Testis (tissue), 3 donors: ENCODE data around the gene INHBB. TPM values are rescaled to one million over a fixed set of nuclear protein-coding genes. Genes with fewer than 3 reads are reported as not detected.

Experiments
- DNase-seq: peaks from one replicate; pipeline ENCODE4 v3.0.0-alpha.2; 2019
- H3K27ac ChIP-seq, 2 donors: fragments of 200-600 bp; sonication (generic); one replicate each; pipeline ENCODE4 v1.5.1; 2019
- H3K27me3 ChIP-seq: fragments of 200-600 bp; sonication (generic); one replicate; pipeline ENCODE4 v1.5.1; 2019
- H3K36me3 ChIP-seq: fragments of 200-600 bp; sonication (generic); one replicate; pipeline ENCODE4 v1.5.1; 2017; ENCODE audit warnings: low read depth; ENCODE audit errors: missing control alignments
- H3K4me1 ChIP-seq: fragments of 200-600 bp; sonication (generic); one replicate; pipeline ENCODE4 v1.5.1; 2019
- H3K4me3 ChIP-seq, 2 donors: fragments of 200-600 bp; sonication (generic); one replicate each; pipeline ENCODE4 v1.5.1; 2017 to 2019
- H3K9me3 ChIP-seq: fragments of 200-600 bp; sonication (generic); one replicate; pipeline ENCODE4 v1.5.1; 2017
- POLR2A ChIP-seq: fragments of 450-650 bp; IDR thresholded peaks from one replicate; pipeline ENCODE4 v1.6.1; 2017; ENCODE audit warnings: antibody characterized with exemption, mild to moderate bottlenecking, moderate library complexity
- WGBS, 2 donors: methylation state at CpG; one replicate each; pipeline ENCODE4 v1.1.5; 2018; 5-methylcytosine and 5-hydroxymethylcytosine counted together
- intact Hi-C: fragments of 100-400 bp; cut with DNase I; formaldehyde crosslinking; loops from one replicate; pipeline ENCODE4 v1.15.1; 2023; ENCODE audit warnings: low total_unique reads
- polyA plus RNA-seq: library from polyadenylated mRNA; stranded (reverse); fragments of 350-450 nt; fragmentation: Illumina TruSeq; extraction: RNeasy Lipid Tissue Mini Kit (QIAGEN cat#74804); gene quantifications from one replicate; pipeline ENCODE4 v1.2.3, GENCODE V29; 2014; ENCODE audit warnings: low read depth, low replicate concordance; ENCODE audit not compliant: insufficient read depth
- total RNA-seq, 2 donors: library from RNA; depleted of rRNA; stranded (reverse); fragments of >200 nt; gene quantifications; one replicate each; pipeline ENCODE4 v1.2.3, GENCODE V29; 2016
- TF ChIP-seq, protein P1 (sequence below), 3 experiments: fragments of 450-650 bp in 2 of 3; fragments of 200-600 bp in 1 of 3; sonication (generic) in 1 of 3; IDR thresholded peaks; one replicate each; pipeline ENCODE4 v1.5.1; 2016 to 2019; ENCODE audit warnings: antibody characterized with exemption in 3 of 3, mild to moderate bottlenecking in 2 of 3, moderate library complexity in 1 of 3

INHBB gene
- total and polyA plus RNA-seq, 3 donors from 2014 or later, result 46.1 to 123 (median 55.4) TPM

DNA sequence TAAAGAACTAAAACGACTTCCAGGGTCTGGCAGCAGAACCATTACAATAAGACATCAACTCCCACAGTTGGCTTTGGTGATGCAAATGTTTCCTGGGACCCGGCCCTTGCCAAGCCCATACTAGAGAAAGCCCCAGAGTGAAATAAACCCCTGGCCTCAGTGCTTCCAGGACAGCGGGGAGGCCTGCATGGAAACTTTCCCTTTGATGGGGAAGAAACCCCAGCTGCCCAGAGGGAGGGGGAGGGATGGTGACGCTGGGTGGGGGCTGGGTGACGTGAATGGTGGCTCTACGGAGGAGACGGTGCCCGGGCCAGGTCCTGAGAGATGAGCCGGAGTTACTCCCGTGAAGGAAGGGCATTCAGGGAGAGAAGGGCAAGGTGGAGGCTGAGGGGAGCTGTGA lies 27.5 kb downstream of the INHBB start:
- Histone ChIP-seq H3K27me3 (no peaks in the 10 kb centered on the region), H3K27ac (no peak overlapping the region), H3K4me1 (no peaks in the 10 kb centered on the region), H3K9me3 (no peaks in the 10 kb centered on the region), H3K36me3 (no peaks in the 10 kb centered on the region), H3K4me3 (no peak overlapping the region)
- DNase-seq, result no peak
- TF ChIP-seq, protein P1, sequence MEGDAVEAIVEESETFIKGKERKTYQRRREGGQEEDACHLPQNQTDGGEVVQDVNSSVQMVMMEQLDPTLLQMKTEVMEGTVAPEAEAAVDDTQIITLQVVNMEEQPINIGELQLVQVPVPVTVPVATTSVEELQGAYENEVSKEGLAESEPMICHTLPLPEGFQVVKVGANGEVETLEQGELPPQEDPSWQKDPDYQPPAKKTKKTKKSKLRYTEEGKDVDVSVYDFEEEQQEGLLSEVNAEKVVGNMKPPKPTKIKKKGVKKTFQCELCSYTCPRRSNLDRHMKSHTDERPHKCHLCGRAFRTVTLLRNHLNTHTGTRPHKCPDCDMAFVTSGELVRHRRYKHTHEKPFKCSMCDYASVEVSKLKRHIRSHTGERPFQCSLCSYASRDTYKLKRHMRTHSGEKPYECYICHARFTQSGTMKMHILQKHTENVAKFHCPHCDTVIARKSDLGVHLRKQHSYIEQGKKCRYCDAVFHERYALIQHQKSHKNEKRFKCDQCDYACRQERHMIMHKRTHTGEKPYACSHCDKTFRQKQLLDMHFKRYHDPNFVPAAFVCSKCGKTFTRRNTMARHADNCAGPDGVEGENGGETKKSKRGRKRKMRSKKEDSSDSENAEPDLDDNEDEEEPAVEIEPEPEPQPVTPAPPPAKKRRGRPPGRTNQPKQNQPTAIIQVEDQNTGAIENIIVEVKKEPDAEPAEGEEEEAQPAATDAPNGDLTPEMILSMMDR (IDR thresholded peaks at IDR 0.05), result no peak
- no peak for TF ChIP-seq POLR2A
- 49 to 72% methylated on average over 10 of the region's 10 CpGs for WGBS, 2 donors
- intact Hi-C loops, result no loop called here

DNA sequence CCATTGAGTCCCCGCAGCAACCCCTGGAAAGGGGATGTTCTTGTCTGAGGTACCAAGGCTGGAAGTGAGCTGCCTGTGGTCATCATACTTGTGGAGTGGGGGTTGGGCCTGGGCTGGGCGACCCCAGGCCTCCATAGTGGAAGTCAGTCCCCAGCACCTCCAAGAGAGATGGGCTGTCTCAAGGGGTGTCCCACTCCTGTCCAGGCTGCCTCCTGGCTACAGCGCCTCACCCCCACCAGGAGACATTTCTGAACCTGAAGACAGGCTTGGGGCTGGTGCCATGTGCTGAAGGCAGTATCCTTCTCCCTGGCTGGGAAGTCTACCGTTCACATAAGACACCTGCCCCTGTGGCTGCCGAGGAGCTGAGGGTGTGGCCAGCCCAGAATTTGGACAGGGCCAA lies 28.9 kb downstream of the INHBB start:
- intact Hi-C loops, result no loop called here
- no peaks in the 10 kb centered on the region for H3K36me3 ChIP-seq
- 88% methylated on average over 5 of the region's 5 CpGs; no CpG with 5 or more reads in 1 of the 2 donors for WGBS, 2 donors
- H3K9me3 ChIP-seq, result no peaks in the 10 kb centered on the region
- no peaks in the 10 kb centered on the region for H3K27me3 ChIP-seq
- DNase-seq, result no peak
- TF ChIP-seq, protein P1 (IDR thresholded peaks at IDR 0.05), result no peak
- no peak for TF ChIP-seq POLR2A
- H3K27ac ChIP-seq, result no peak overlapping the region
- H3K4me1 ChIP-seq, result no peaks in the 10 kb centered on the region
- no peak overlapping the region for H3K4me3 ChIP-seq

DNA sequence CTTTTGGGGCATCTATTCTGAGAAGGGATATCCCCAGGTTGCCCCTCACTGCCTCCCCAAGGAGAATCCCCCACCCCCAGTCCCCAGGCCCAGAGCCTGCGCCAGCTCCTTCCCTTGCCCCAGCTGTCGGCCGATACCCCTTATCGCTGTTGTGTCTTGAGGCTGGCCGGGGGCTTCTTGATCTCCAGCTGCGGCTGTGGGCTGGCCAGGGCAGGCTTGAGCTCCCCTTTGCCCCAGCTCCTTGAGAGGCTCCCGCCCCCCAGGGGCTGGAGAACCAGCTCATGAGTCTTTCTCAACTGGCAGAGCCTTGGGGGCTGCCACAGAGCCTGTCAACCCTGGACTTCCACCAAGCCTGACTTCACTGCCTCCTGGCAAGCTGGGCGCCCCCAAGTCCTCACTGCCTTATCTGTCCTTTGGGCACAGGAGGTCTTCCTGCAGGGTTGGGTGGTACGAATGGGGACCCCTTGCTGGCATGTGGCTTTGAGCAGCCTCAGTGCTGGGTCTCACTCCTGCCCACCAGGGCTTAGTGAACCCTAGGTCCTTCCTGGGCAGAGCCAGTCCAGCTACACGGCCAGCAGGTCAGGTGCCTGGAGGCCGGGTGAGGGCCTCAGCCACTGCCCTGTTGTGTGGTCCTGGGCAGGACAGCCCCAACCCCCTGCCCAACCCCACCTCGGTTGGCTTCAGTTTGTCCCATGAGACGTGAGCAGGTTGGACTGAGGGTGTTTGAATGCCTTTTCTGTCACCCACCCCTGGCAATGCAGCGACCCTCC lies 29.5 kb downstream of the INHBB start:
- Histone ChIP-seq H3K27me3 (no peaks in the 10 kb centered on the region), H3K27ac (no peak overlapping the region), H3K9me3 (no peaks in the 10 kb centered on the region), H3K36me3 (no peaks in the 10 kb centered on the region), H3K4me1 (no peaks in the 10 kb centered on the region), H3K4me3 (no peak overlapping the region)
- 83% methylated on average over 13 of the region's 14 CpGs; no CpG with 5 or more reads in 1 of the 2 donors for WGBS, 2 donors
- TF ChIP-seq, protein P1 (IDR thresholded peaks at IDR 0.05), result no peak
- TF ChIP-seq POLR2A, result no peak
- intact Hi-C loops, result no loop called here
- DNase-seq, result no peak

DNA sequence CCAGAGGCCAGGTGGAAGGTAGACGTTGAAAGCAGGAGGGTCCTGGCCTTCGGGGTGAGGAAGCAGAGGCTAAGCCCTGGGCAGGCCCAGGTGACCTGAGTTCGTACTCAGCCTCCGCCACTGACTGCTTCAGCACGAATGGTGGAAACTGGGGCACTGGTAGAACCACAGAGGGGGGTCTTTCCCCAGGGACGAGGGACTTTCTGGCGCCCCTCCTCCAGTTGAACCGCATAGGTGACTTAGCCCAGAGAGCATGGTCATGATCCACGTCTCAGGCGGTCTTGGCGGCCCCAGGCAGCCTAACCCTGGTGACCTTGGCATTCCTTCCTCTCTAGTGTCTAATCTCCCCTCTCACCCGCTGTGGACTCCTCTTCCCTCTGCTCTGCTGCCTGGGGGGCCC lies 30.2 kb downstream of the INHBB start:
- 69 to 79% methylated on average over 11 to 12 of the region's 12 CpGs for WGBS, 2 donors
- no peak for DNase-seq
- intact Hi-C loops, result no loop called here
- H3K4me3 ChIP-seq, result no peak overlapping the region
- no peaks in the 10 kb centered on the region for H3K36me3 ChIP-seq
- no peaks in the 10 kb centered on the region for H3K4me1 ChIP-seq
- no peaks in the 10 kb centered on the region for H3K27me3 ChIP-seq
- no peak overlapping the region for H3K27ac ChIP-seq
- TF ChIP-seq, protein P1 (IDR thresholded peaks at IDR 0.05), result no peak
- TF ChIP-seq POLR2A, result no peak
- H3K9me3 ChIP-seq, result no peaks in the 10 kb centered on the region
